Activated CD4-positive, alpha-beta memory T cell treated with anti-CD3 and anti-CD28 coated beads for 36 hours (primary cell): Measurements from ENCODE around the gene IL1R2. TPM values are rescaled to one million over a fixed set of nuclear protein-coding genes. Genes with fewer than 3 reads are reported as not detected.

ENCODE experiments used
- CTCF ChIA-PET: fragments of 350-600 bp; sonication (Branson Sonifier 250); formaldehyde crosslinking; loops from one replicate; lab custom pipeline; 2021; ENCODE audit warnings: antibody characterized with exemption, inconsistent platforms; lab: Charles Lee
- POLR2A ChIA-PET: fragments of 350-600 bp; sonication (Branson Sonifier 250); formaldehyde crosslinking; loops from one replicate; lab custom pipeline; 2021; ENCODE audit warnings: antibody characterized with exemption; lab: Charles Lee
- DNase-seq: peaks from one replicate; pipeline ENCODE4 v3.0.0-alpha.2; 2020
- H3K27ac Mint-ChIP-seq: one replicate; pipeline ENCODE4 v1.8.0; 2021; ENCODE audit warnings: mixed read lengths
- H3K27me3 Mint-ChIP-seq: one replicate; pipeline ENCODE4 v1.8.0; 2021; ENCODE audit warnings: mixed read lengths
- H3K36me3 Mint-ChIP-seq: one replicate; pipeline ENCODE4 v1.8.0; 2021; ENCODE audit warnings: mixed read lengths
- H3K4me1 Mint-ChIP-seq: one replicate; pipeline ENCODE4 v1.8.0; 2021; ENCODE audit warnings: low read depth, mixed read lengths
- H3K4me3 Mint-ChIP-seq: one replicate; pipeline ENCODE4 v1.8.0; 2021; ENCODE audit warnings: mild to moderate bottlenecking, mixed read lengths
- H3K9me3 Mint-ChIP-seq: one replicate; pipeline ENCODE4 v1.8.0; 2021; ENCODE audit warnings: mixed read lengths
- intact Hi-C: fragments of 100-400 bp; cut with micrococcal nuclease; formaldehyde crosslinking; loops from one replicate; pipeline ENCODE4 v1.15.1; 2023
- total RNA-seq, 2 experiments: library from RNA; stranded (reverse); gene quantifications; one replicate each; pipeline ENCODE4 v1.2.3, GENCODE V29; 2021

The IL1R2 gene
- total RNA-seq, 2 experiments from 2014 or later = 35.6 to 36.2 TPM

DNA sequence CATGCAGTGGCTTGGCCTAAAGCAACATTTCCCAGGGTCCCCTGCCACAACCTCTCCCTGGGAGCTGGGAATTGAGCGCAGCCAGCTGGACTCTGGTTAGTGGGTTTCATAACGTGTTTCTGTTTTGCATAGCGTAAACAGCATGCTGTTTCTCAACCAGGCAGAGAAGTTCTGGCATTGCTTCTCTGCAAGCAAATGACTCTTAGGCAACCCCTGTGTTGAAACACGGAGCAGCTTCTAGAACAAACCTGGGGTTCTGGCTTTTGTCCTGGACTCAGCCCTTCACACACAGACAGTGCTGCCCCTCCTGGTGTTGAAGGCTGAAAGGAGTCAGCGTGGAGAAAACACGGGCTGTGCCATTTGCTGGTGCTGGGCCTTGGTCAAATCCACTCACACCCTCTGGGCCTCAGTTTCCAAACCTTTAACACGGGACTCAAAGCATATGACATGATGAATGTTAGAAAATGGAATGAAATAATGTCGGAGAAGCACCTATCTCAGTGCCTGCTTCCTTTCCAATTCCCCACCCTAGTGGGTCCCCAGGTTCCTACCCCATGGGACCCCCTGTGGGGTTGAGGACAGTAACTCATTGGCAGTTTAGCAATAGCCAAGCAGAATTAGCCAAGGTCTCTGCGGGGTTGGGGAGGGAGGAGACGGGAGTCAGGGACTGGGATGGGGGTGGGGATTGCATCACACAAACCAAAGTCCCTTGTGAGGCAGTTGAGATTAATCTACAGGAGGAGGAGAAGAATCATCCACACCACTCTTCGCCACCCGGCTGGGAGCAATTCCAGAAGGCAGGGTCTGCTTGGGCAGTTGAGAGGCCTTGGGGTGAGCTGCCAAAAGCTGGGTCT is 30.2 kb upstream of the IL1R2 start:
- CTCF ChIA-PET = interaction anchor here (0.5 kb wide), 1 partner anchor 315 kb away, joined by 5 read pairs; no protein-coding TSS in a partner anchor
- no peak overlapping the region for H3K4me3 Mint-ChIP-seq
- no peaks in the 10 kb centered on the region for H3K36me3 Mint-ChIP-seq
- intact Hi-C loops = no loop called here
- POLR2A ChIA-PET = no interaction called here
- peaks cover 10% of the 10 kb centered on the region for H3K9me3 Mint-ChIP-seq
- no peak overlapping the region for H3K27ac Mint-ChIP-seq
- peaks cover 4% of the 10 kb centered on the region for H3K4me1 Mint-ChIP-seq
- no peaks in the 10 kb centered on the region for H3K27me3 Mint-ChIP-seq
- DNase-seq = no peak

- Mint-ChIP-seq H3K36me3 (no peaks in the 10 kb centered on the region), H3K4me1 (peaks cover 4% of the 10 kb centered on the region), H3K9me3 (peaks cover 7% of the 10 kb centered on the region), H3K27me3 (no peaks in the 10 kb centered on the region), H3K27ac (no peak overlapping the region), H3K4me3 (no peak overlapping the region)
- no peak for DNase-seq
- intact Hi-C loops = no loop called here
- ChIA-PET POLR2A (no interaction called here), CTCF (no interaction called here)
Observed at GRCh38 chr2:101962309-101962708, 29.5 kb upstream of the IL1R2 start.

DNA sequence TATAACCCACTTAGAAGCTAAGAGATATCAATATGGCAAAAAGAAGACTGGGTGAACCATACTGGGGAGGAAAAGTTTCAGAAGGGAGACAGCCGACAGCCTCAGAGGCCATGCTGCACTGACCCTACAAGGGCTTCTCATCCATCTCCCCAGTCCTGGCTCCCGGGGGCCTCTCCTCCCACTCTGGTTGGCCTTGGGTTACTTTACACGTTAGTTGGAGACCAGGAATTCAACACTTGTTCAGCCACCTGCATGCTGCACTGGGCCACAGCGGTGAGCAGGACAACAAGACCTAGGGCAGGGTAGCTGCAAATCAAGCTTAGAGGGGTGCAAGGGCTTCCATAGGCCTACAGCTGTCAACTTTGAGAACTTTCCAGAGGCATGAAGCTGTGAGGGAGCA is 28.6 kb upstream of the IL1R2 start:
- DNase-seq = no peak
- Mint-ChIP-seq H3K27me3 (no peaks in the 10 kb centered on the region), H3K9me3 (no peaks in the 10 kb centered on the region), H3K36me3 (no peaks in the 10 kb centered on the region), H3K27ac (no peak overlapping the region), H3K4me3 (no peak overlapping the region), H3K4me1 (peaks cover under 1% of the 10 kb centered on the region)
- CTCF ChIA-PET = no interaction called here
- intact Hi-C loops = no loop called here
- POLR2A ChIA-PET = no interaction called here

GRCh38 chr2:101967826-101968513 is 23.8 kb upstream of the IL1R2 start:
- ChIA-PET CTCF (no interaction called here), POLR2A (no interaction called here)
- Mint-ChIP-seq H3K4me1 (peaks cover 5% of the 10 kb centered on the region), H3K4me3 (no peak overlapping the region), H3K9me3 (peaks cover 25% of the 10 kb centered on the region), H3K27ac (no peak overlapping the region), H3K36me3 (peaks cover 3% of the 10 kb centered on the region), H3K27me3 (no peaks in the 10 kb centered on the region)
- no peak for DNase-seq
- intact Hi-C loops = no loop called here

GRCh38 chr2:101969723-101970122 is 22.0 kb upstream of the IL1R2 start:
- Mint-ChIP-seq H3K9me3 (peaks cover 25% of the 10 kb centered on the region), H3K4me1 (peaks cover 10% of the 10 kb centered on the region), H3K27ac (no peak overlapping the region), H3K4me3 (no peak overlapping the region), H3K27me3 (no peaks in the 10 kb centered on the region), H3K36me3 (peaks cover 3% of the 10 kb centered on the region)
- intact Hi-C loops = no loop called here
- CTCF ChIA-PET = interaction anchor here (1.4 kb wide), 1 partner anchor 86 kb away, joined by 4 read pairs; no protein-coding TSS in a partner anchor
- POLR2A ChIA-PET = no interaction called here
- no peak for DNase-seq

DNA sequence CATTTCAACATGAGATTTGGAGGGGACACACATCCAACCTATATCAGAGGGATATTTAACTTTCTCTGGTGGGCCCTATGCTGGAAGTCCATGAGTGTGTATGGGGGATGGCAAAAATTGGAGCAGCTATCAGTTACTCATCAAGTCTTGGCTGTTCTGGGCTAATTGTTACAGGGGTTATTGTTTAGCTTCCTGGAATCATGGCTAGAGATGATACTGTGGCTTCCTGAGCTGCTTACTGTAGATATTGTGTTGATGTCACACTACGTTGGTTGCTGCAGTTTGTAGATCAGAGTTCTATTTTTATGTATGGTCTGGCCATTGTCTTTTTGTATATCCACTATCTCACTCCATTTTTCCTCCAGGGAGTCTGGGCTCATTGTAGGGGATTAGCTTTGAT is 20.9 kb upstream of the IL1R2 start:
- DNase-seq = no peak
- ChIA-PET CTCF (no interaction called here), POLR2A (no interaction called here)
- Mint-ChIP-seq H3K4me1 (peaks cover 10% of the 10 kb centered on the region), H3K27me3 (no peaks in the 10 kb centered on the region), H3K36me3 (peaks cover 3% of the 10 kb centered on the region), H3K9me3 (peaks cover 25% of the 10 kb centered on the region), H3K4me3 (no peak overlapping the region), H3K27ac (no peak overlapping the region)
- intact Hi-C loops = no loop called here

- no peaks in the 10 kb centered on the region for H3K27me3 Mint-ChIP-seq
- no peak overlapping the region for H3K27ac Mint-ChIP-seq
- no peak for DNase-seq
- H3K9me3 Mint-ChIP-seq = peaks cover 25% of the 10 kb centered on the region
- POLR2A ChIA-PET = no interaction called here
- peaks cover 10% of the 10 kb centered on the region for H3K4me1 Mint-ChIP-seq
- CTCF ChIA-PET = no interaction called here
- H3K36me3 Mint-ChIP-seq = peaks cover 3% of the 10 kb centered on the region
- intact Hi-C loops = no loop called here
- no peak overlapping the region for H3K4me3 Mint-ChIP-seq
Observed at GRCh38 chr2:101971836-101972235, 19.9 kb upstream of the IL1R2 start.

DNA sequence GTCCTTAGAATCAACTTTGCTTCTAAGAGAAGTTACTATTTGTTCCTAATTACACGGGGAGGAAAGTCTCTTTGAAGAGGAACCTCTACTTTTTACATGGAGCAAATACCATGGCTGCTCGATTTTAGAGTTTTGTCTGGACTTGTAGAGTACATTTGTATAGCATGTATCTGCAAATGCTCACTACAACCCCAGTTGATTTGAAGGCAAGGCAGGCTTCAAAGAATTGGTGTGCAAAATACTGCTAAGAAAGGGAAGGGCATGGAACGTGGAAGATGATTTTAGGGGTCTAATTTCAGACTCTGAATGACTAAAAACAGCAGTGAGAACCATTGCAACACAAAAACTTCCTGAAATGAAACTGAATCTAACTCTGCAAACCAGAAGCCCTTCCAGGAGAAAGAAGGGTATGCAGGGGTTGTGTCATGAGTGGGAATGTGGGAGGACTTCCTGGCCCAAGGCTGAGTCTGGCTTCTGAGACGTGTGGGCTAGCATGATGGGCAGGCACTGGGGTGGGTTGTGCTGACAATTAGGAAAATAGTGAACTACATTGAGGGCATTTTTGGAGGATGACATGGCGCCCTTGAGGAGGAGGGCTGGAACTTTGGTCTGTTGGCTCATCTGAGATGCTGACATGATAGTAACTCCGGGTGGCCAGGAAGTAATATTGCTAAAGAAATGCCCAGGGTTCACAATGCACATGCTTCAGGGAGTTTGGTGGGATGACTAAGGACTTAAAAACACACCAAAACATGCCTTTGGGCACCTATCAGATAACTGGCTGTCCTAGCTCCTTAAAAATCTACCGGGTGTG is 18.9 kb upstream of the IL1R2 start:
- peaks cover 25% of the 10 kb centered on the region for H3K9me3 Mint-ChIP-seq
- CTCF ChIA-PET = no interaction called here
- H3K4me1 Mint-ChIP-seq = peaks cover 10% of the 10 kb centered on the region
- H3K4me3 Mint-ChIP-seq = no peak overlapping the region
- intact Hi-C loops = no loop called here
- peak; percentile 12 for DNase-seq
- POLR2A ChIA-PET = no interaction called here
- no peaks in the 10 kb centered on the region for H3K27me3 Mint-ChIP-seq
- H3K36me3 Mint-ChIP-seq = peaks cover 3% of the 10 kb centered on the region
- H3K27ac Mint-ChIP-seq = no peak overlapping the region

DNA sequence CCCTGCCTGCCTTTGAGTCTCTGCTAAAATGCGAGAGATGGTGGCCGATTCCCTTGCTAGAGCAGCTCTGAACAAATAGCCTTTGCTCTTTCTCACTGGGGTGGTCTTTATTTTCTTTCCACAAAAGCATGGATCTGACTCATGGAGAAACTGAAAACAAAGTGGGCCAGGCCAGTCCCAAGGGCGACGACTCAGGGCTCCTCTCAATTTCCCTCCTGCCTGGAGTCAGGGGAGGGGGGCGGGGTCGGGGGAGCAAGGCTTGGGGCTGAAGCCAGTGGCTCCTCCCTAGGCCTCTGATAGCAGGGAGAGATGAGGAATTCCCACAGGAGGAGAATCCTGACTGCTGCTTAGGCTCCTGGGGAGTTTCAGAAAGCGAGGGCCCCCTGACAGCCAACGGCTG is 17.1 kb upstream of the IL1R2 start:
- CTCF ChIA-PET = no interaction called here
- peaks cover 10% of the 10 kb centered on the region for H3K4me1 Mint-ChIP-seq
- H3K9me3 Mint-ChIP-seq = peaks cover 25% of the 10 kb centered on the region
- no peaks in the 10 kb centered on the region for H3K27me3 Mint-ChIP-seq
- intact Hi-C loops = no loop called here
- H3K36me3 Mint-ChIP-seq = peaks cover 3% of the 10 kb centered on the region
- no peak overlapping the region for H3K4me3 Mint-ChIP-seq
- no peak for DNase-seq
- no peak overlapping the region for H3K27ac Mint-ChIP-seq
- POLR2A ChIA-PET = no interaction called here

GRCh38 chr2:101975171-101975870 is 16.4 kb upstream of the IL1R2 start:
- H3K27me3 Mint-ChIP-seq = no peaks in the 10 kb centered on the region
- POLR2A ChIA-PET = no interaction called here
- H3K9me3 Mint-ChIP-seq = peaks cover 19% of the 10 kb centered on the region
- no peak overlapping the region for H3K27ac Mint-ChIP-seq
- CTCF ChIA-PET = no interaction called here
- peaks cover 10% of the 10 kb centered on the region for H3K4me1 Mint-ChIP-seq
- peaks cover 2% of the 10 kb centered on the region for H3K36me3 Mint-ChIP-seq
- no peak for DNase-seq
- no peak overlapping the region for H3K4me3 Mint-ChIP-seq
- intact Hi-C loops = no loop called here

- CTCF ChIA-PET = no interaction called here
- Mint-ChIP-seq H3K27ac (no peak overlapping the region), H3K9me3 (peaks cover 5% of the 10 kb centered on the region), H3K4me3 (no peak overlapping the region), H3K36me3 (no peaks in the 10 kb centered on the region), H3K27me3 (no peaks in the 10 kb centered on the region), H3K4me1 (peaks cover 10% of the 10 kb centered on the region)
- no peak for DNase-seq
- POLR2A ChIA-PET = no interaction called here
- intact Hi-C loops = no loop called here
Observed at GRCh38 chr2:101976891-101977290, 14.9 kb upstream of the IL1R2 start.

DNA sequence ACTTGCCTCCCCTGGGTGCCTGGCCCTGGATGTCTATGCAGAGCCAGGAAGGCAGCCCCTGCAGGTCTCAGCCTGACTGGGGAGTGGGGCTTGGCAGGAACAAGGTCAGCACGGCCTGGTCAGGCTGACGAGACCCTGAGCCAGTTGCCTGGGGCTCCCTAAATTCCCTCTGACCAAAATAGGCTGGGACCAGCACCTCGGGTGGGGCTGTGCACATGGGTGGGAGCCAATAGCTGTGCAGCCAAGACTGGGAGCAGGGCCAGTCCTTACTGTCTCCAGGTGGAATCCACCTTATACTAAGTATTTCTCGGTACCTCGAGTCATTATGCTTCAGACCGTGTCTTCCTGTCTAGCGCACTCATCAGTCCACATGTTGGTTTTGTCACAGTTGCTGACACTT is 11.4 kb upstream of the IL1R2 start:
- no peaks in the 10 kb centered on the region for H3K36me3 Mint-ChIP-seq
- ChIA-PET POLR2A (no interaction called here), CTCF (no interaction called here)
- H3K9me3 Mint-ChIP-seq = no peaks in the 10 kb centered on the region
- H3K27me3 Mint-ChIP-seq = no peaks in the 10 kb centered on the region
- H3K27ac Mint-ChIP-seq = no peak overlapping the region
- H3K4me1 Mint-ChIP-seq = no peaks in the 10 kb centered on the region
- no peak for DNase-seq
- intact Hi-C loops = no loop called here
- no peak overlapping the region for H3K4me3 Mint-ChIP-seq
